ENCODE data around the gene MAP3K20. TPM values are rescaled to one million over a fixed set of nuclear protein-coding genes. Genes with fewer than 3 reads are reported as not detected.

The MAP3K20 gene
- total and polyA plus RNA-seq, 2 donors (not counting 3 experiments of a cell fraction or from before 2014, with no cell fraction given) = 7.8 to 31.5 TPM

GRCh38 chr2:173181982-173182381 is 106.3 kb downstream of the MAP3K20 start:
- H3K27ac ChIP-seq (ENCODE audit: insufficient read depth, low read depth, low read length) = no peak overlapping the region
- DNase-seq (ENCODE audit: low read depth, low spot score) (no peak), FAIRE-seq (no peak)
- CTCF ChIA-PET = interaction anchor here (1.0 to 1.2 kb wide), 2 partner anchors 9 to 154 kb away, joined by 3 to 4 read pairs; no protein-coding TSS in a partner anchor
- intact Hi-C loops (cut with micrococcal nuclease) = no loop called here
- no peaks in the 10 kb centered on the region for H4K20me1 ChIP-seq (replicated peaks; ENCODE audit: control insufficient read depth, extremely low read depth, insufficient read depth, low read length)
- no peak overlapping the region for H3K9ac ChIP-seq (replicated peaks; ENCODE audit: extremely low read depth, insufficient read depth, low read length)
- no peak for TF ChIP-seq EZH2 (IDR thresholded peaks at IDR 0.05; ENCODE audit: borderline replicate concordance, low read depth, low read length, severe bottlenecking)
- TF ChIP-seq CTCF (IDR thresholded peaks at IDR 0.05; ENCODE audit: extremely low read depth in 1 of 2, insufficient read depth in 1 of 2, low read depth in 1 of 2, low read length in 2 of 2) = no peak
- TF ChIP-seq POLR2AphosphoS5 (IDR thresholded peaks at IDR 0.05; ENCODE audit: insufficient read depth, low read depth, low read length) = no peak
- TF ChIP-seq GATA2 (IDR thresholded peaks at IDR 0.05; ENCODE audit: insufficient read depth, insufficient read length, low read depth, low read length) = no peak
- TF ChIP-seq POLR2A (IDR thresholded peaks at IDR 0.05; ENCODE audit: low read depth, low read length) = no peak
- TF ChIP-seq JUN (IDR thresholded peaks at IDR 0.05; ENCODE audit: borderline replicate concordance, insufficient read depth, insufficient read length, low read depth) = no peak
- TF ChIP-seq MAX (IDR thresholded peaks at IDR 0.05; ENCODE audit: insufficient read depth, insufficient read length) = no peak
- no peak for TF ChIP-seq MYC (IDR thresholded peaks at IDR 0.05; ENCODE audit: low read depth, low read length)
- no peak for TF ChIP-seq FOS (IDR thresholded peaks at IDR 0.05; ENCODE audit: borderline replicate concordance, insufficient read depth, low read length)
- H3K4me2 ChIP-seq (ENCODE audit: insufficient read depth, low read length) = no peak overlapping the region
- dilution Hi-C loops (cut with MboI; ENCODE audit: extremely low pct_ligation_motif_present, low sequenced_read_pairs) = no loop called here
- no peaks in the 10 kb centered on the region for H3K9me1 ChIP-seq (replicated peaks; ENCODE audit: control insufficient read depth, extremely low read depth, insufficient read depth, low read length)
- H3K27me3 ChIP-seq (ENCODE audit: control insufficient read depth in 2 of 2, insufficient read depth in 2 of 2, low read length in 2 of 2) = no peaks in the 10 kb centered on the region
- no TSS peak for BruUV-seq (replicated peaks)
- no peak overlapping the region for H3K4me3 ChIP-seq (replicated peaks in 1 of 3; ENCODE audit: insufficient read depth in 1 of 3, low read depth in 1 of 3, low read length in 3 of 3)
- H3K36me3 ChIP-seq (ENCODE audit: control insufficient read depth in 2 of 2, extremely low read depth in 1 of 2, insufficient read depth in 2 of 2, low read length in 2 of 2) = no peaks in the 10 kb centered on the region
- no peak overlapping the region for H2AFZ ChIP-seq (ENCODE audit: low read depth, low read length)
- H3K79me2 ChIP-seq (ENCODE audit: control insufficient read depth, insufficient read depth, low read length) = no peaks in the 10 kb centered on the region
- no peaks in the 10 kb centered on the region for H3K9me3 ChIP-seq (replicated peaks; ENCODE audit: control insufficient read depth, insufficient read depth, low read length)
- H3K4me1 ChIP-seq (ENCODE audit: control insufficient read depth, extremely low read depth, insufficient read depth, low read length) = peaks cover 3% of the 10 kb centered on the region
- POLR2A ChIA-PET = no interaction called here
